H9 (cell line): ENCODE measurements around the gene DLGAP4. TPM values are rescaled to one million over a fixed set of nuclear protein-coding genes. Genes with fewer than 3 reads are reported as not detected.

Source experiments
- DNase-seq: peaks from one replicate; pipeline ENCODE4 v3.0.0-alpha.2; 2017
- H2AFZ ChIP-seq: one replicate; pipeline ENCODE4 v1.6.1; 2013; ENCODE audit warnings: mild to moderate bottlenecking, low read length, control low read depth, moderate library complexity
- H2AK5ac ChIP-seq: 2 replicates; pipeline ENCODE4 v1.6.1; 2013; ENCODE audit warnings: low read length, control low read depth, mixed read lengths; ENCODE audit not compliant: insufficient read length
- H2BK120ac ChIP-seq: one replicate; pipeline ENCODE4 v1.6.1; 2013; ENCODE audit warnings: low read depth, mild to moderate bottlenecking, low read length, control low read depth, inconsistent platforms; ENCODE audit not compliant: poor library complexity, severe bottlenecking
- H2BK12ac ChIP-seq: 2 replicates; pipeline ENCODE4 v1.6.1; 2013; ENCODE audit warnings: low read length, control low read depth, mixed read lengths, low read depth; ENCODE audit not compliant: insufficient read length
- H2BK15ac ChIP-seq: 2 replicates; pipeline ENCODE4 v1.6.1; 2013; ENCODE audit warnings: low read depth, low read length, control low read depth
- H2BK20ac ChIP-seq: one replicate; pipeline ENCODE4 v1.6.1; 2013; ENCODE audit warnings: low read depth, mild to moderate bottlenecking, low read length, control low read depth, inconsistent platforms; ENCODE audit not compliant: poor library complexity, severe bottlenecking
- H2BK5ac ChIP-seq: 2 replicates; pipeline ENCODE4 v1.6.1; 2013; ENCODE audit warnings: low read length, control low read depth, mixed read lengths; ENCODE audit not compliant: insufficient read length
- H3K14ac ChIP-seq: 2 replicates; pipeline ENCODE4 v1.6.1; 2013; ENCODE audit warnings: low read length, control low read depth; ENCODE audit not compliant: insufficient read depth
- H3K18ac ChIP-seq: 2 replicates; pipeline ENCODE4 v1.6.1; 2013; ENCODE audit warnings: low read depth, mild to moderate bottlenecking, mixed read lengths, low read length, control low read depth; ENCODE audit not compliant: insufficient read length
- H3K23ac ChIP-seq: 2 replicates; pipeline ENCODE4 v1.6.1; 2013; ENCODE audit warnings: low read length, control low read depth, mixed read lengths, low read depth; ENCODE audit not compliant: insufficient read length
- H3K23me2 ChIP-seq: 2 replicates; pipeline ENCODE4 v1.6.1; 2013; ENCODE audit warnings: low read depth, mild to moderate bottlenecking, mixed read lengths, low read length, control low read depth; ENCODE audit not compliant: insufficient read length, poor library complexity, severe bottlenecking
- H3K27ac ChIP-seq: 2 replicates; pipeline ENCODE4 v1.5.1; 2013; ENCODE audit warnings: low read length, control low read depth, mixed read lengths, low read depth; ENCODE audit not compliant: insufficient read length
- H3K27me3 ChIP-seq: 2 replicates; pipeline ENCODE4 v1.6.1; 2013; ENCODE audit warnings: low read length, control low read depth, inconsistent platforms; ENCODE audit not compliant: insufficient read depth
- H3K4ac ChIP-seq: 2 replicates; pipeline ENCODE4 v1.6.1; 2013; ENCODE audit warnings: low read depth, mild to moderate bottlenecking, control low read depth, inconsistent platforms, low read length, moderate library complexity
- H3K4me1 ChIP-seq: 2 replicates; pipeline ENCODE4 v1.6.1; 2013; ENCODE audit warnings: low read length, control low read depth, inconsistent platforms; ENCODE audit not compliant: insufficient read depth
- H3K4me2 ChIP-seq: 2 replicates; pipeline ENCODE4 v1.6.1; 2013; ENCODE audit warnings: low read length, control low read depth, mixed read lengths; ENCODE audit not compliant: insufficient read length, insufficient read depth
- H3K56ac ChIP-seq: 2 replicates; pipeline ENCODE4 v1.6.1; 2013; ENCODE audit warnings: low read depth, mild to moderate bottlenecking, mixed read lengths, low read length, control low read depth; ENCODE audit not compliant: insufficient read length
- H3K79me1 ChIP-seq: 2 replicates; pipeline ENCODE4 v1.6.1; 2013; ENCODE audit warnings: low read depth, mild to moderate bottlenecking, moderate library complexity, low read length, control low read depth, inconsistent platforms; ENCODE audit not compliant: insufficient read depth, poor library complexity, severe bottlenecking
- H3K79me2 ChIP-seq: 2 replicates; pipeline ENCODE4 v1.6.1; 2013; ENCODE audit warnings: low read length, control low read depth, inconsistent platforms; ENCODE audit not compliant: insufficient read depth
- H3K9ac ChIP-seq: 2 replicates; pipeline ENCODE4 v1.6.1; 2013; ENCODE audit warnings: low read length, control low read depth, mixed read lengths; ENCODE audit not compliant: insufficient read length; ENCODE audit errors: extremely low read depth
- H3K9me3 ChIP-seq: one replicate; pipeline ENCODE4 v1.6.1; 2013; ENCODE audit warnings: low read depth, low read length, inconsistent platforms; ENCODE audit not compliant: control insufficient read depth
- H3T11ph ChIP-seq: one replicate; pipeline ENCODE4 v1.6.1; 2013; ENCODE audit warnings: mild to moderate bottlenecking, low read length, control low read depth, inconsistent platforms
- H4K20me1 ChIP-seq: one replicate; pipeline ENCODE4 v1.6.1; 2013; ENCODE audit not compliant: control insufficient read depth, insufficient read length, insufficient read depth
- H4K5ac ChIP-seq: 2 replicates; pipeline ENCODE4 v1.6.1; 2013; ENCODE audit warnings: low read depth, mild to moderate bottlenecking, mixed read lengths, low read length, control low read depth; ENCODE audit not compliant: insufficient read length
- H4K8ac ChIP-seq: replicated peaks from 2 replicates; pipeline ENCODE4 v1.6.1; 2013; ENCODE audit warnings: low read length, control low read depth, mixed read lengths, low read depth; ENCODE audit not compliant: insufficient read length
- H4K91ac ChIP-seq: 2 replicates; pipeline ENCODE4 v1.6.1; 2013; ENCODE audit warnings: low read depth, mild to moderate bottlenecking, moderate library complexity, mixed read lengths, low read length, control low read depth; ENCODE audit not compliant: insufficient read length
- H3K27ac Mint-ChIP-seq, 3 experiments: 2 replicates in 2 of 3; 3 replicates in 1 of 3; pipeline ENCODE4 v1.8.0; 2020 to 2021; ENCODE audit warnings: mixed read lengths in 3 of 3, mild to moderate bottlenecking in 1 of 3, moderate library complexity in 1 of 3
- H3K27me3 Mint-ChIP-seq: 2 replicates; pipeline ENCODE4 v1.8.0; 2021; ENCODE audit warnings: low read depth, mild to moderate bottlenecking, moderate library complexity, mixed read lengths
- H3K36me3 Mint-ChIP-seq, 3 experiments: 2 replicates in 2 of 3; 3 replicates in 1 of 3; pipeline ENCODE4 v1.8.0; 2020 to 2021; ENCODE audit warnings: low read depth in 3 of 3, mixed read lengths in 3 of 3; ENCODE audit not compliant: insufficient read depth in 1 of 3
- H3K4me1 Mint-ChIP-seq, 2 experiments: 2 replicates each; pipeline ENCODE4 v1.8.0; 2020; ENCODE audit warnings: mixed read lengths in 2 of 2
- H3K4me3 Mint-ChIP-seq, 2 experiments: 2 replicates in 1 of 2; 3 replicates in 1 of 2; pipeline ENCODE4 v1.8.0; 2020 to 2021; ENCODE audit warnings: mild to moderate bottlenecking in 2 of 2, mixed read lengths in 2 of 2, moderate library complexity in 1 of 2
- H3K9me3 Mint-ChIP-seq, 2 experiments: 2 replicates in 1 of 2; 3 replicates in 1 of 2; pipeline ENCODE4 v1.8.0; 2020; ENCODE audit warnings: mild to moderate bottlenecking in 2 of 2, mixed read lengths in 2 of 2, moderate library complexity in 1 of 2
- WGBS: extraction: QIAGEN DNeasy Blood & Tissue Kit; methylation state at CpG from one replicate; pipeline ENCODE4 v1.1.7; 2013; ENCODE audit warnings: missing lambda C conversion rate, low lambda C conversion rate, mixed read lengths; ENCODE audit not compliant: insufficient read length; ENCODE audit errors: extremely low coverage; 5-methylcytosine and 5-hydroxymethylcytosine counted together
- total RNA-seq: library from RNA; stranded (reverse); gene quantifications from 2 replicates; pipeline ENCODE4 v1.2.1, GENCODE V29; 2021
- TF ChIP-seq, protein P1 (sequence below): fragments of 200-600 bp; sonication (generic); conservative IDR thresholded peaks from 3 replicates; pipeline ENCODE4 v1.8.0; 2021; ENCODE audit warnings: antibody characterized with exemption, mild to moderate bottlenecking

DLGAP4 gene
- total RNA-seq, 1 experiment from 2014 or later = 48.0 TPM

GRCh38 chr20:36501367-36502006, 195.3 kb downstream of the DLGAP4 start:
- Mint-ChIP-seq H3K36me3 (peaks cover 18 to 72% (median 69%) of the 10 kb centered on the region in 3 experiments; a peak in 6 of 7 replicates), H3K4me3 (no peak overlapping the region), H3K4me1 (no peaks in the 10 kb centered on the region), H3K9me3 (no peaks in the 10 kb centered on the region), H3K27ac (peak overlapping the region in 1 of 3 experiments; percentile 23; a peak in 1 of 7 replicates), H3K27me3 (no peaks in the 10 kb centered on the region)
- no CpG with 5 or more reads among the region's 3 CpGs for WGBS
- Histone ChIP-seq H2AFZ (no peak overlapping the region), H4K20me1 (no peaks in the 10 kb centered on the region), H2AK5ac (no peak overlapping the region), H3K79me1 (no peaks in the 10 kb centered on the region), H3K79me2 (no peaks in the 10 kb centered on the region), H4K5ac (no peak overlapping the region), H3K27ac (no peak overlapping the region), H3K4me1 (no peaks in the 10 kb centered on the region), H3K9ac (no peak overlapping the region), H3K4ac (no peak overlapping the region), H3K18ac (no peak overlapping the region), H4K8ac (no peak overlapping the region), H3K4me2 (no peak overlapping the region), H2BK5ac (no peak overlapping the region), H4K91ac (no peak overlapping the region), H2BK15ac (no peak overlapping the region), H2BK20ac (no peak overlapping the region), H3K14ac (no peak overlapping the region), H3K56ac (no peak overlapping the region), H2BK120ac (no peak overlapping the region), H3K27me3 (no peaks in the 10 kb centered on the region), H3T11ph (no peak overlapping the region), H3K23ac (no peak overlapping the region), H3K23me2 (no peaks in the 10 kb centered on the region), H2BK12ac (no peak overlapping the region), H3K9me3 (no peaks in the 10 kb centered on the region)
- DNase-seq = no peak
- TF ChIP-seq, protein P1, sequence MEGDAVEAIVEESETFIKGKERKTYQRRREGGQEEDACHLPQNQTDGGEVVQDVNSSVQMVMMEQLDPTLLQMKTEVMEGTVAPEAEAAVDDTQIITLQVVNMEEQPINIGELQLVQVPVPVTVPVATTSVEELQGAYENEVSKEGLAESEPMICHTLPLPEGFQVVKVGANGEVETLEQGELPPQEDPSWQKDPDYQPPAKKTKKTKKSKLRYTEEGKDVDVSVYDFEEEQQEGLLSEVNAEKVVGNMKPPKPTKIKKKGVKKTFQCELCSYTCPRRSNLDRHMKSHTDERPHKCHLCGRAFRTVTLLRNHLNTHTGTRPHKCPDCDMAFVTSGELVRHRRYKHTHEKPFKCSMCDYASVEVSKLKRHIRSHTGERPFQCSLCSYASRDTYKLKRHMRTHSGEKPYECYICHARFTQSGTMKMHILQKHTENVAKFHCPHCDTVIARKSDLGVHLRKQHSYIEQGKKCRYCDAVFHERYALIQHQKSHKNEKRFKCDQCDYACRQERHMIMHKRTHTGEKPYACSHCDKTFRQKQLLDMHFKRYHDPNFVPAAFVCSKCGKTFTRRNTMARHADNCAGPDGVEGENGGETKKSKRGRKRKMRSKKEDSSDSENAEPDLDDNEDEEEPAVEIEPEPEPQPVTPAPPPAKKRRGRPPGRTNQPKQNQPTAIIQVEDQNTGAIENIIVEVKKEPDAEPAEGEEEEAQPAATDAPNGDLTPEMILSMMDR = no peak
